ENCODE results near the gene TEAD4.

DNA sequence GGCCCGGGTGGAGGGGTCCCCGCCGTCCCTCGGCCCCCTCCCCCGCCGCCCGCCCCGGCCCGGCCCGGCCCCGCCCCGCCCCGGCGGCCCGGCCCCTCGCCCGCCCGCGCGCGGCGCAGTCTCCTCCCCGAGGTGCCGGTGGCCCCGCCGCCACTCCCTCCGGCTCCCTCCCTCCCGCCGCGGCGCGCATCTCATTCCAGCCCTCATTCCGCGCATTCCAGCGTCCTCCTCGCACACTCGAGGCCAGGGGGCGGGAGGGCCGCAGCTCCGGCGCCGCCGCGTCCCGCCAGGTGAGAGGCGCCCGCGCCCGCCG is at the start of gene TEAD4:
- TF ChIP-seq, protein P1, sequence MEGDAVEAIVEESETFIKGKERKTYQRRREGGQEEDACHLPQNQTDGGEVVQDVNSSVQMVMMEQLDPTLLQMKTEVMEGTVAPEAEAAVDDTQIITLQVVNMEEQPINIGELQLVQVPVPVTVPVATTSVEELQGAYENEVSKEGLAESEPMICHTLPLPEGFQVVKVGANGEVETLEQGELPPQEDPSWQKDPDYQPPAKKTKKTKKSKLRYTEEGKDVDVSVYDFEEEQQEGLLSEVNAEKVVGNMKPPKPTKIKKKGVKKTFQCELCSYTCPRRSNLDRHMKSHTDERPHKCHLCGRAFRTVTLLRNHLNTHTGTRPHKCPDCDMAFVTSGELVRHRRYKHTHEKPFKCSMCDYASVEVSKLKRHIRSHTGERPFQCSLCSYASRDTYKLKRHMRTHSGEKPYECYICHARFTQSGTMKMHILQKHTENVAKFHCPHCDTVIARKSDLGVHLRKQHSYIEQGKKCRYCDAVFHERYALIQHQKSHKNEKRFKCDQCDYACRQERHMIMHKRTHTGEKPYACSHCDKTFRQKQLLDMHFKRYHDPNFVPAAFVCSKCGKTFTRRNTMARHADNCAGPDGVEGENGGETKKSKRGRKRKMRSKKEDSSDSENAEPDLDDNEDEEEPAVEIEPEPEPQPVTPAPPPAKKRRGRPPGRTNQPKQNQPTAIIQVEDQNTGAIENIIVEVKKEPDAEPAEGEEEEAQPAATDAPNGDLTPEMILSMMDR (IDR thresholded peaks at IDR 0.05): no peak
- no peak for TF ChIP-seq POLR2A (IDR thresholded peaks at IDR 0.05)
